SK-N-MC (cell line): ENCODE data around the gene COPZ2.

Experiments used
- DNase-seq: peaks from one replicate; pipeline ENCODE4 v3.0.0-alpha.2; 2011; ENCODE audit warnings: low read depth, low spot score
- H3K27ac ChIP-seq: fragments of 200-600 bp; sonication (generic); 2 replicates; pipeline ENCODE4 v1.5.1; 2016; ENCODE audit warnings: mixed run types
- H3K36me3 ChIP-seq: fragments of 200-600 bp; sonication (generic); 2 replicates; pipeline ENCODE4 v1.6.1; 2017; ENCODE audit warnings: antibody characterized with exemption, low read length, mixed read lengths; ENCODE audit not compliant: insufficient read depth
- H3K4me3 ChIP-seq: fragments of 200-600 bp; sonication (generic); 2 replicates; pipeline ENCODE4 v1.5.1; 2016
- H3K9ac ChIP-seq: fragments of 200-600 bp; sonication (generic); 2 replicates; pipeline ENCODE4 v1.8.0; 2017; ENCODE audit warnings: mixed run types, mixed read lengths; ENCODE audit not compliant: insufficient read length
- H3K9me3 ChIP-seq: fragments of 200-600 bp; sonication (generic); 2 replicates; pipeline ENCODE4 v1.6.1; 2017; ENCODE audit warnings: low read depth, mild to moderate bottlenecking, antibody characterized with exemption, low read length, moderate library complexity, mixed read lengths
- EZH2 ChIP-seq: fragments of 200-600 bp; sonication (generic); IDR thresholded peaks from one replicate; pipeline ENCODE4 v1.6.1; 2017; ENCODE audit warnings: antibody characterized with exemption
- FOXP2 ChIP-seq: optimal IDR thresholded peaks from 2 replicates; pipeline ENCODE3; 2011; ENCODE audit warnings: mild to moderate bottlenecking, moderate library complexity; ENCODE audit not compliant: insufficient read depth; ENCODE audit errors: extremely low read length, control extremely low read depth
- POLR2AphosphoS5 ChIP-seq: IDR thresholded peaks from 2 replicates; pipeline ENCODE4 v1.6.1; 2012; ENCODE audit warnings: mild to moderate bottlenecking, low read depth, low read length, borderline replicate concordance

Gene COPZ2

GRCh38 chr17:48053758-48054237, 16.2 kb upstream of the COPZ2 start:
- H3K9me3 ChIP-seq = no peaks in the 10 kb centered on the region
- TF ChIP-seq FOXP2 (no peak), POLR2AphosphoS5 (no peak), EZH2 (no peak)
- peak overlapping the region; percentile 73 for H3K27ac ChIP-seq
- H3K9ac ChIP-seq = peak overlapping the region; percentile 28
- peak overlapping the region; percentile 43; the same call in 1 of the 2 replicates for H3K4me3 ChIP-seq
- peaks cover 70% of the 10 kb centered on the region for H3K36me3 ChIP-seq
- DNase-seq = no peak

GRCh38 chr17:48052956-48053757, 15.6 kb upstream of the COPZ2 start:
- Histone ChIP-seq H3K36me3 (peaks cover 63% of the 10 kb centered on the region), H3K9me3 (no peaks in the 10 kb centered on the region), H3K9ac (peak overlapping the region; percentile 28), H3K27ac (peak overlapping the region; percentile 73), H3K4me3 (peak overlapping the region; percentile 43)
- no peak for TF ChIP-seq POLR2AphosphoS5
- TF ChIP-seq FOXP2 = no peak
- no peak for TF ChIP-seq EZH2
- DNase-seq = no peak

- H3K36me3 ChIP-seq = peaks cover 51% of the 10 kb centered on the region
- H3K4me3 ChIP-seq = peak overlapping the region; percentile 43; the same call in 1 of the 2 replicates
- DNase-seq = no peak
- H3K9ac ChIP-seq = no peak overlapping the region
- H3K9me3 ChIP-seq = no peaks in the 10 kb centered on the region
- peak overlapping the region; percentile 73 for H3K27ac ChIP-seq
- TF ChIP-seq FOXP2 = no peak
- TF ChIP-seq POLR2AphosphoS5 = no peak
- no peak for TF ChIP-seq EZH2
Observed at GRCh38 chr17:48051706-48052486, 14.3 kb upstream of the COPZ2 start.

GRCh38 chr17:48051283-48051682, 13.7 kb upstream of the COPZ2 start:
- Histone ChIP-seq H3K9me3 (no peaks in the 10 kb centered on the region), H3K27ac (no peak overlapping the region), H3K9ac (no peak overlapping the region), H3K36me3 (peaks cover 45% of the 10 kb centered on the region), H3K4me3 (no peak overlapping the region)
- TF ChIP-seq EZH2 (no peak), POLR2AphosphoS5 (no peak)
- no peak for DNase-seq

- peak overlapping the region; percentile 93 for H3K4me3 ChIP-seq
- peak overlapping the region; percentile 49; the same call in 1 of the 2 replicates for H3K27ac ChIP-seq
- H3K9me3 ChIP-seq = no peaks in the 10 kb centered on the region
- peak overlapping the region; percentile 94 for H3K9ac ChIP-seq
- TF ChIP-seq POLR2AphosphoS5 (peak; percentile 78; the same call in 1 of the 2 replicates), EZH2 (no peak)
- no peak for DNase-seq
- H3K36me3 ChIP-seq = peaks cover 28% of the 10 kb centered on the region
Observed at GRCh38 chr17:48048384-48049126, 11.0 kb upstream of the COPZ2 start.

- no peaks in the 10 kb centered on the region for H3K9me3 ChIP-seq
- TF ChIP-seq FOXP2 (no peak), POLR2AphosphoS5 (peak; percentile 84)
- H3K36me3 ChIP-seq = peaks cover 24% of the 10 kb centered on the region
- H3K9ac ChIP-seq = peak within 1 kb of the TSS; percentile 94
- H3K27ac ChIP-seq = peak within 1 kb of the TSS; percentile 93
- peak within 1 kb of the TSS; percentile 93 for H3K4me3 ChIP-seq
- peak; percentile 97 for DNase-seq
Observed at GRCh38 chr17:48047741-48048383, 10.3 kb upstream of the COPZ2 start, which contains the start of gene NFE2L1. TSS of gene NFE2L1 (plus strand) at chr17:48048359. CDS start at chr17:48051119, 2,760 bp downstream.

GRCh38 chr17:48047113-48047740, 9.6 kb upstream of the COPZ2 start:
- DNase-seq = no peak
- peaks cover 19% of the 10 kb centered on the region for H3K36me3 ChIP-seq
- peak overlapping the region; percentile 80 for H3K4me3 ChIP-seq
- peak overlapping the region; percentile 79 for H3K9ac ChIP-seq
- H3K9me3 ChIP-seq = no peaks in the 10 kb centered on the region
- no peak for TF ChIP-seq FOXP2
- TF ChIP-seq EZH2 = no peak
- no peak for TF ChIP-seq POLR2AphosphoS5
- H3K27ac ChIP-seq = peak overlapping the region; percentile 93
